K562 (cell line): Measurements from ENCODE around the gene APOC1. TPM values are rescaled to one million over a fixed set of nuclear protein-coding genes. Genes with fewer than 3 reads are reported as not detected.

Experiments
- CBX1 ChIP-seq: sonication (generic); IDR thresholded peaks from 2 replicates; pipeline ENCODE4 v1.6.1; 2016; ENCODE audit warnings: antibody characterized with exemption, low read depth, mild to moderate bottlenecking
- CC2D1A ChIP-seq: fragments of 450-650 bp; IDR thresholded peaks from 2 replicates; pipeline ENCODE4 v1.6.1; 2017; ENCODE audit warnings: mild to moderate bottlenecking
- CGGBP1 ChIP-seq: fragments of 250-450 bp; sonication (Bioruptor Pico); IDR thresholded peaks from 2 replicates; pipeline ENCODE4 v1.9.0; 2021; ENCODE audit warnings: mild to moderate bottlenecking
- NCOA6 ChIP-seq: fragments of 450-650 bp; IDR thresholded peaks from 2 replicates; pipeline ENCODE4 v1.6.1; 2017; ENCODE audit warnings: mild to moderate bottlenecking
- POU5F1 ChIP-seq: fragments of 150-350 bp; IDR thresholded peaks from 2 replicates; pipeline ENCODE4 v1.6.1; 2014; ENCODE audit warnings: borderline replicate concordance, low read length, low read depth, mild to moderate bottlenecking; ENCODE audit not compliant: partially characterized antibody
- PTTG1 ChIP-seq: fragments of 450-650 bp; IDR thresholded peaks from 2 replicates; pipeline ENCODE4 v1.6.1; 2016; ENCODE audit warnings: low read depth, mild to moderate bottlenecking, missing genetic modification characterization, missing compliant biosample characterization
- RAD21 ChIP-seq, 2 experiments: fragments of 250-450 bp in 1 of 2; fragments of 450-650 bp in 1 of 2; sonication (Bioruptor Pico) in 1 of 2; formaldehyde crosslinking in 1 of 2; IDR thresholded peaks in 1 of 2; conservative IDR thresholded peaks in 1 of 2; 2 replicates each; pipeline versions ENCODE4 v1.4.0 to v1.8.0; 2020 to 2022; ENCODE audit warnings: mild to moderate bottlenecking in 2 of 2, moderate library complexity in 1 of 2
- RBM14 ChIP-seq: fragments of 200-400 bp; formaldehyde crosslinking; IDR thresholded peaks from 2 replicates; pipeline ENCODE4 v1.6.1; 2018; ENCODE audit warnings: low read depth, mild to moderate bottlenecking, low read length, moderate library complexity, borderline replicate concordance; ENCODE audit not compliant: insufficient read depth
- SMAD4 ChIP-seq: fragments of 250-450 bp; sonication (Bioruptor Pico); conservative IDR thresholded peaks from 2 replicates; pipeline ENCODE4 v1.8.0; 2021; ENCODE audit warnings: inconsistent platforms, mild to moderate bottlenecking, moderate library complexity
- SNIP1 ChIP-seq: fragments of 450-650 bp; IDR thresholded peaks from 2 replicates; pipeline ENCODE4 v1.7.1; 2017; ENCODE audit warnings: low read depth, mild to moderate bottlenecking
- SOX6 ChIP-seq: fragments of 450-650 bp; IDR thresholded peaks from 2 replicates; pipeline ENCODE4 v1.6.1; 2014; ENCODE audit warnings: mild to moderate bottlenecking
- SUPT5H ChIP-seq: fragments of 450-650 bp; IDR thresholded peaks from 2 replicates; pipeline ENCODE4 v1.6.1; 2016
- TCF15 ChIP-seq: fragments of 250-450 bp; sonication (Bioruptor Pico); IDR thresholded peaks from 2 replicates; pipeline ENCODE4 v1.8.0; 2022; ENCODE audit warnings: moderate library complexity, mild to moderate bottlenecking, inconsistent platforms
- ZNF644 ChIP-seq: fragments of 200-800 bp; sonication (Bioruptor generic); IDR thresholded peaks from 2 replicates; pipeline ENCODE4 v1.6.1; 2016; ENCODE audit warnings: low read depth, missing genetic modification characterization, missing compliant biosample characterization
- polyA plus RNA-seq, 8 experiments: library from polyadenylated mRNA; depleted of rRNA in 4 of 8; stranded (reverse) in 5 of 8; unstranded in 3 of 8; fragments of >200 nt; fragmentation: Nextera tagmentation in 2 of 8; fragmentation: Illumina TruSeq in 1 of 8; extraction: Ambion mirVana in 2 of 8; extraction: Trizol in 1 of 8; gene quantifications; 2 replicates each; pipeline versions ENCODE4 v1.2.1 to v1.2.3, GENCODE V29; 2011 to 2014; ENCODE audit warnings: inconsistent platforms in 1 of 8, missing spikeins in 1 of 8
- total RNA-seq, 7 experiments: library from RNA; depleted of rRNA in 6 of 7; stranded (reverse); fragments of >200 nt in 6 of 7; fragmentation: Illumina TruSeq in 2 of 7; extraction: Trizol in 2 of 7; gene quantifications; 2 replicates each; pipeline versions ENCODE4 v1.2.1 to v1.2.3, GENCODE V29; 2011 to 2021; ENCODE audit warnings: low replicate concordance in 1 of 7
- TF ChIP-seq, protein P1 (sequence below): fragments of 450-650 bp; IDR thresholded peaks from 2 replicates; pipeline ENCODE4 v1.6.1; 2017; ENCODE audit warnings: antibody characterized with exemption, mild to moderate bottlenecking
- TF ChIP-seq, protein P2 (sequence below): sonication (generic); formaldehyde crosslinking; IDR thresholded peaks from 2 replicates; pipeline ENCODE4 v1.8.0; 2022; ENCODE audit warnings: missing genetic modification reagents, mild to moderate bottlenecking, borderline replicate concordance
- TF ChIP-seq, protein P3 (sequence below): fragments of 250-450 bp; sonication (Bioruptor Pico); IDR thresholded peaks from 2 replicates; pipeline ENCODE4 v1.4.0; 2020
- TF ChIP-seq, protein P4 (sequence below): fragments of 450-650 bp; IDR thresholded peaks from 2 replicates; pipeline ENCODE4 v1.6.1; 2018; ENCODE audit not compliant: partially characterized antibody

The APOC1 gene
- total and polyA plus RNA-seq, 9 of the 15 experiments (the other 6 are each of a cell fraction or from before 2014, with no cell fraction given): 115 to 408 (median 220) TPM

DNA sequence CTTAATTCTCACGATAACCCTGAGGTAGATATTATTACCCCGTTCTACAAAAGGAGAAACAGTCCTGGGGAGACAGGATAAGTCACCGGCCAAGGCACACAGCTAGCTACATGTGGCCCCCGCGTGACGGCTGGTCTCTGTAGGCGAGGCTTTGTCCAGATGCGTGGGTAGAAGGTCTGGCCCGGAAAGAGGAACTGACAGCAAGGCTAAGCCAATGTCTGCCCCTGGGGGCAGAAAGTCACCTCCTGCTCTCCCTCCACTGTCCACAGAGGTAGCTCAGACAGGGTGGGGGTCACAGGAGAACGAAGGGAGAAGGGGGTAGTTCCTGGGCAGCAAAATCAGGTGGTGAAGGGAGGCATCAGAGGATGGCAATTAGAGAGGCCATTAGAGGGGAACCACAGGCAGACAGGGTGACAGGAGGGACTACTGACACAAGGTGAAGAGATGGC, 29.4 kb downstream of the APOC1 start (continued):
- TF ChIP-seq, protein P1, sequence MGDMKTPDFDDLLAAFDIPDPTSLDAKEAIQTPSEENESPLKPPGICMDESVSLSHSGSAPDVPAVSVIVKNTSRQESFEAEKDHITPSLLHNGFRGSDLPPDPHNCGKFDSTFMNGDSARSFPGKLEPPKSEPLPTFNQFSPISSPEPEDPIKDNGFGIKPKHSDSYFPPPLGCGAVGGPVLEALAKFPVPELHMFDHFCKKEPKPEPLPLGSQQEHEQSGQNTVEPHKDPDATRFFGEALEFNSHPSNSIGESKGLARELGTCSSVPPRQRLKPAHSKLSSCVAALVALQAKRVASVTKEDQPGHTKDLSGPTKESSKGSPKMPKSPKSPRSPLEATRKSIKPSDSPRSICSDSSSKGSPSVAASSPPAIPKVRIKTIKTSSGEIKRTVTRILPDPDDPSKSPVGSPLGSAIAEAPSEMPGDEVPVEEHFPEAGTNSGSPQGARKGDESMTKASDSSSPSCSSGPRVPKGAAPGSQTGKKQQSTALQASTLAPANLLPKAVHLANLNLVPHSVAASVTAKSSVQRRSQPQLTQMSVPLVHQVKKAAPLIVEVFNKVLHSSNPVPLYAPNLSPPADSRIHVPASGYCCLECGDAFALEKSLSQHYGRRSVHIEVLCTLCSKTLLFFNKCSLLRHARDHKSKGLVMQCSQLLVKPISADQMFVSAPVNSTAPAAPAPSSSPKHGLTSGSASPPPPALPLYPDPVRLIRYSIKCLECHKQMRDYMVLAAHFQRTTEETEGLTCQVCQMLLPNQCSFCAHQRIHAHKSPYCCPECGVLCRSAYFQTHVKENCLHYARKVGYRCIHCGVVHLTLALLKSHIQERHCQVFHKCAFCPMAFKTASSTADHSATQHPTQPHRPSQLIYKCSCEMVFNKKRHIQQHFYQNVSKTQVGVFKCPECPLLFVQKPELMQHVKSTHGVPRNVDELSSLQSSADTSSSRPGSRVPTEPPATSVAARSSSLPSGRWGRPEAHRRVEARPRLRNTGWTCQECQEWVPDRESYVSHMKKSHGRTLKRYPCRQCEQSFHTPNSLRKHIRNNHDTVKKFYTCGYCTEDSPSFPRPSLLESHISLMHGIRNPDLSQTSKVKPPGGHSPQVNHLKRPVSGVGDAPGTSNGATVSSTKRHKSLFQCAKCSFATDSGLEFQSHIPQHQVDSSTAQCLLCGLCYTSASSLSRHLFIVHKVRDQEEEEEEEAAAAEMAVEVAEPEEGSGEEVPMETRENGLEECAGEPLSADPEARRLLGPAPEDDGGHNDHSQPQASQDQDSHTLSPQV: peak; percentile 96
- TF ChIP-seq CGGBP1 (CRISPR knock-in tag) (no peak), SNIP1 (no peak), POU5F1 (no peak), NCOA6 (no peak), CBX1 (no peak), PTTG1 (tag) (no peak), ZNF644 (tag) (no peak), TCF15 (CRISPR knock-in tag) (no peak), CC2D1A (no peak), SUPT5H (peak; percentile 30; the same call in 1 of the 2 replicates), SOX6 (peak; percentile 72), RBM14 (no peak), RAD21 (CRISPR knock-in tag; conservative IDR thresholded peaks at IDR 0.05 in 1 of 2, IDR thresholded peaks at IDR 0.05 in 1 of 2) (peak in 1 of 2 experiments; percentile 40; a peak in 3 of 4 replicates), SMAD4 (CRISPR knock-in tag) (peak; percentile 96)
- TF ChIP-seq, protein P2, sequence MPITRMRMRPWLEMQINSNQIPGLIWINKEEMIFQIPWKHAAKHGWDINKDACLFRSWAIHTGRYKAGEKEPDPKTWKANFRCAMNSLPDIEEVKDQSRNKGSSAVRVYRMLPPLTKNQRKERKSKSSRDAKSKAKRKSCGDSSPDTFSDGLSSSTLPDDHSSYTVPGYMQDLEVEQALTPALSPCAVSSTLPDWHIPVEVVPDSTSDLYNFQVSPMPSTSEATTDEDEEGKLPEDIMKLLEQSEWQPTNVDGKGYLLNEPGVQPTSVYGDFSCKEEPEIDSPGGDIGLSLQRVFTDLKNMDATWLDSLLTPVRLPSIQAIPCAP: no peak
- TF ChIP-seq, protein P3, sequence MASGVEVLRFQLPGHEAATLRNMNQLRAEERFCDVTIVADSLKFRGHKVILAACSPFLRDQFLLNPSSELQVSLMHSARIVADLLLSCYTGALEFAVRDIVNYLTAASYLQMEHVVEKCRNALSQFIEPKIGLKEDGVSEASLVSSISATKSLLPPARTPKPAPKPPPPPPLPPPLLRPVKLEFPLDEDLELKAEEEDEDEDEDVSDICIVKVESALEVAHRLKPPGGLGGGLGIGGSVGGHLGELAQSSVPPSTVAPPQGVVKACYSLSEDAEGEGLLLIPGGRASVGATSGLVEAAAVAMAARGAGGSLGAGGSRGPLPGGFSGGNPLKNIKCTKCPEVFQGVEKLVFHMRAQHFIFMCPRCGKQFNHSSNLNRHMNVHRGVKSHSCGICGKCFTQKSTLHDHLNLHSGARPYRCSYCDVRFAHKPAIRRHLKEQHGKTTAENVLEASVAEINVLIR (CRISPR knock-in tag): no peak
- TF ChIP-seq, protein P4, sequence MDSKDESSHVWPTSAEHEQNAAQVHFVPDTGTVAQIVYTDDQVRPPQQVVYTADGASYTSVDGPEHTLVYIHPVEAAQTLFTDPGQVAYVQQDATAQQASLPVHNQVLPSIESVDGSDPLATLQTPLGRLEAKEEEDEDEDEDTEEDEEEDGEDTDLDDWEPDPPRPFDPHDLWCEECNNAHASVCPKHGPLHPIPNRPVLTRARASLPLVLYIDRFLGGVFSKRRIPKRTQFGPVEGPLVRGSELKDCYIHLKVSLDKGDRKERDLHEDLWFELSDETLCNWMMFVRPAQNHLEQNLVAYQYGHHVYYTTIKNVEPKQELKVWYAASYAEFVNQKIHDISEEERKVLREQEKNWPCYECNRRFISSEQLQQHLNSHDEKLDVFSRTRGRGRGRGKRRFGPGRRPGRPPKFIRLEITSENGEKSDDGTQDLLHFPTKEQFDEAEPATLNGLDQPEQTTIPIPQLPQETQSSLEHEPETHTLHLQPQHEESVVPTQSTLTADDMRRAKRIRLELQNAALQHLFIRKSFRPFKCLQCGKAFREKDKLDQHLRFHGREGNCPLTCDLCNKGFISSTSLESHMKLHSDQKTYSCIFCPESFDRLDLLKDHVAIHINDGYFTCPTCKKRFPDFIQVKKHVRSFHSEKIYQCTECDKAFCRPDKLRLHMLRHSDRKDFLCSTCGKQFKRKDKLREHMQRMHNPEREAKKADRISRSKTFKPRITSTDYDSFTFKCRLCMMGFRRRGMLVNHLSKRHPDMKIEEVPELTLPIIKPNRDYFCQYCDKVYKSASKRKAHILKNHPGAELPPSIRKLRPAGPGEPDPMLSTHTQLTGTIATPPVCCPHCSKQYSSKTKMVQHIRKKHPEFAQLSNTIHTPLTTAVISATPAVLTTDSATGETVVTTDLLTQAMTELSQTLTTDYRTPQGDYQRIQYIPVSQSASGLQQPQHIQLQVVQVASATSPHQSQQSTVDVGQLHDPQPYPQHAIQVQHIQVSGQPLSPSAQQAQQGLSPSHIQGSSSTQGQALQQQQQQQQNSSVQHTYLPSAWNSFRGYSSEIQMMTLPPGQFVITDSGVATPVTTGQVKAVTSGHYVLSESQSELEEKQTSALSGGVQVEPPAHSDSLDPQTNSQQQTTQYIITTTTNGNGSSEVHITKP: peak; percentile 7
